ENCODE data around the gene CYB5R3.

CYB5R3 gene

DNA sequence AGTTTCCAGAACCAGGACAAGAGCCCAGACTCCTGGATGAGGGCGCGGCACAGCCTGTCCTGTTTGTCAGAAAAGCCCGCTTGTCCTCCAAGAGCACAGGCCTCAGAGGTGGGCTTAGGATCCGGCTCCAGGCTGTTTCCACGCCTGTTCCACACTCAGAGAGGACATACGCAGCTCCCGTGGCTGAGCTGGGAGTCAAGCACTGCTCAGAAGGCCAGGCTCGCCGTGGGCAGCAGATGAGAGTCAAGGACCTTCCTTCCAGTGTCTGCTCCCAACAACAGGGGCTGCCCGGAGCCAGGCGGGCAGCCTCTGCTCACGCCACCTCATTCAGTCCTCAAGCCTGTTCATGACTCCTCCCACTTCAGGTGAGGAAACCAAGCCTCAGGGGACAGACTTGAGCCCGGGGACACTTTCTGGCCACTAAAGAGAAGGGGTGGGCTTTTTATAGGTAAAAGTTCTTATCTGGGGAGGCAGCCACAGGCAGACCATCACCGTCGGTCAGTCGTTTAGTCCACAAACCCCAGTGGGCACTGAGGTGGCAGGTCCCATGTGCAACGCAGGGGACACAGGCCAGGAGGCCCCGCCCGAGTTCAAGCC is 3.8 kb downstream of the CYB5R3 start:
- DNase-seq (ENCODE audit: low read depth in 2 of 2), result no peak

DNA sequence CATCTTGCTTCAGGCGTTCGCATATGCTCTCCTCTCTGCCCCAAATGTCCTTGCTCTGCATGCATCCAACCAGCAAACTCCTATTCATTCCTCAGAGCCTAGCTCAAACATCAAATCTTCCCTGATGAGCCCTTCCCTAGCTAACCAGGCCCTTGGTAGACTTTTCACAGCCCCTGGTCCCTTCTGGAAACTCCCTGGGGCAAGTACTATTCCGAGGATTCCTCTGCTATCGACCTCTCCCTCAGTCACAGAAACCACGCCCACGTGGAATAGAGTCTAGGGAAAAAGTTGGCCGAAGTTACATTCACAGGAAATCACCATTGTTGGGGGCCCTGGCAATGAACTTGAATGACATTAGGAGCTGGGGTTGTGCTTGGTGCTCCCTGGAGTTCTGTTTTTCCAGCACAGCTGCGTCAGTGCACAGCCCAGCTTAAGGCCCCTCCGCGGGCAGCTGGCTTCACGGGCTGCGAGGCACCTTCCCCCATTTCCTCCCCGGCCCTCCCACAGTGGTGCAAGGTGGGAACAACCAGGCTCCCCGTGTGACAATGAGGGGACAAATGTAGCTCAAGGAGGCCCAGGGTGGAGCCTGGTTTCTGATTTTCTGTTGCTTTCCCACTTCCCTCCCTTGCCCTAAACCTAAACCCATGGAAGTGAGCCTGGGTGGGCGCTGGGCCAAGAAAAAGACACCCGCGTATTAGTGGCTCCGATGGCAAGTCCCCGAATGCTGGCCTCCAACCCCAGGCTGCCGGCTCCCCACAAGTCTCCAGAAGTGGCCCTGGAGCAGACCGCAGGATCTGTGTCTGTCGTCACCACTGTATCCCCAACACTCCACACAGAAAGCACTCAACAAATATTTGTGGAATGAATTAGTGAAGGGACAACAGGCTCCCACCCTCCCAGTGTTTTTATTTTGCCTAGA is 4.5 kb downstream of the CYB5R3 start:
- no peak for DNase-seq (ENCODE audit: low read depth in 2 of 2)

- no peak for DNase-seq (ENCODE audit: low read depth in 2 of 2)
Observed at GRCh38 chr22:42643634-42644421, 5.4 kb downstream of the CYB5R3 start.

GRCh38 chr22:42642806-42643633 is 6.2 kb downstream of the CYB5R3 start:
- DNase-seq (ENCODE audit: low read depth in 2 of 2), result no peak

- no peak for DNase-seq (ENCODE audit: low read depth in 2 of 2)
Observed at GRCh38 chr22:42641801-42642413, 7.3 kb downstream of the CYB5R3 start.

DNA sequence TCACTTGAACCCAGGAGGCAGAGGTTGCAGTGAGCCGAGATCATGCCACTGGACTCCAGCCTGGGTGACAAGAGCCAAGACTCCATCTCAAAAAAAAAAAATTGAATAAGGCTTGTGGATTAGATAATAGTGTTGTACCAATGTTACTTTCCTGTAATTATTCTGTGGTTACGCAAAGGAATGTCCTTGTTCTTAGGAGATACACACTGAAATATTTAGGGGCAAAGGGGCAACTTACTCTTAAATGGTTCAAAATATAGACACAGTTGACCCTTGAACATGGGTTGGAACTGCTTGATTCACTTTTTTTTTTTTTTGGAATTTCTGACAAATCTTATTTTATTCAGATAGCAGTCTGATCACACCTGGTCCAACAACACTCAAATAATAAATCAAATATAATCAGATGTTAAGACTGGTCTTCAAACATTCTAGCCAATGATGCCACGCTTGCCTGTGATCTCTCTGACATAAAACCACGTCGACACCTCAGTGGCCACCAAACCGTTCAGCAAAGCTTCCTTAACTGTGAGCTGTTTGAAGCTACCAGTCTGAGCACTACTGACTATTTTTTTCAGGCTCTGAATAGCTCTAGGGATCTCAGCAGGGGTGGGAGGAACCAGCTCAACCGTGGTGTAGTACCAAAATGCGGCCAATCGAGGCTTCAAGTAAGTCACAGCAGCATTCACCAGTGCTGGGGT is 9.5 kb downstream of the CYB5R3 start:
- DNase-seq (ENCODE audit: low read depth in 2 of 2), result no peak

DNA sequence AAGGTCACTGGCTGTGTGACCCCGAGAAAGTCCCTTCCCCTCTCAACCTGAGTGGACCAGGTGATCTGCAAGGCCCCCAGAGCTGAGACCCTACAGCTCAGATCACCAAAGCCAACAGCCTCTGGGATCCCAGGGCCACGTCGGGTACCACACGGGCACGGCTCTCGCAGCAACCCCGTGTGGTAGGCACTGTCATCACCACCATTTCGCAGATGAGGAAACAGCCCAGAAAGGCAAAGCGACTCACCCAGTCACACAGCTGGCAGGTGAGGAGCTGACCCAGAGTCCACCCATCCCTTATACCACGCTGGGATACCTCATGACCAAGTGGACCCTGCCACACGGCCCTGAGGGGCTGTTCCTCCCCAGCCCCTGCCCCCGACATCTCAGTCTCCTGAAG is 11.6 kb downstream of the CYB5R3 start:
- no peak for DNase-seq (ENCODE audit: low read depth in 2 of 2)

GRCh38 chr22:42636506-42636905 is 12.7 kb downstream of the CYB5R3 start:
- DNase-seq (ENCODE audit: low read depth in 2 of 2), result no peak

- no peak for DNase-seq (ENCODE audit: low read depth in 2 of 2)
Observed at GRCh38 chr22:42635531-42635930, 13.7 kb downstream of the CYB5R3 start.

- DNase-seq (ENCODE audit: low read depth in 2 of 2), result no peak
Observed at GRCh38 chr22:42633013-42633412, 16.2 kb downstream of the CYB5R3 start.

DNA sequence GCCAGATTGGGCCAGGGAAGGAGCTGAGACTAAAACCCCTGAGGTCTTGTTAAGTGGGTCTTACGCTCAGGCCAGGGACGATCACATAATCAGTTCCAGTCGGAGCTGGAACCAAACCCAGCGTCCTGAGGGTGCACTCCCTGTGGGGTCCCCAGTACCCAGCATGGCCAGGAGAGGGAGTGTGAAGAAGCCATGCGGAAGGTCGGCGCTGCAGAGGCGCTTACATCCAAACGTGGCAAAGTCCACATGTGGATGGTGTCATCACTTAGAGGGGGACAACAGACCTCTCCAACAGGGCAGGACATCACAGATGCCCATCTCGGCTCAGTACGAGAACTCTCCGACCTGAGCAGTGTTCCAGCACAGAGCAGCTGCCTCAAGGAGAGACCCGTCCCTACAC is 17.1 kb downstream of the CYB5R3 start:
- no peak for DNase-seq (ENCODE audit: low read depth in 2 of 2)

GRCh38 chr22:42630901-42631602 is 18.1 kb downstream of the CYB5R3 start:
- DNase-seq (ENCODE audit: low read depth in 2 of 2), result no peak

GRCh38 chr22:42630211-42630610 is 19.0 kb downstream of the CYB5R3 start:
- DNase-seq (ENCODE audit: low read depth in 2 of 2), result no peak

DNA sequence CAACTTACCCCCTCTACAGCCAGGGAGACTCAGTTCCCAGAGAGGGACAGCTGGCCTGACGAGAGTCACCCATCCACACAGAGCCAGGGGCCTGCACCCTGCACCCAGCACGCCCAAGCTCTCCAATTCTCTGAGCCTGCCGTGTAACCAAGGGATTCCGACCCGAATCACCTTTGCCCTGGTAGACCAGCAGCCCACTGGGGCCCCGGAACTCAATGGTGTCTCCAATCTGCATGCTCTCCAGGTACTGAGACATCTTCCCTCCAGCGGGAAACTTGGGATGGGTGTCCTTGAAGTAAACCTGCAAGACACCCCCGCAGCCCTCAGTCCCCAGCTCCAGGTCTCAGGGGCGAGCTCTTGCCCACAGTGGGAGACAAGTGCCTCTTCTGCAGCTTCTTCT is 21.2 kb downstream of the CYB5R3 start:
- DNase-seq (ENCODE audit: low read depth in 2 of 2), result no peak

DNA sequence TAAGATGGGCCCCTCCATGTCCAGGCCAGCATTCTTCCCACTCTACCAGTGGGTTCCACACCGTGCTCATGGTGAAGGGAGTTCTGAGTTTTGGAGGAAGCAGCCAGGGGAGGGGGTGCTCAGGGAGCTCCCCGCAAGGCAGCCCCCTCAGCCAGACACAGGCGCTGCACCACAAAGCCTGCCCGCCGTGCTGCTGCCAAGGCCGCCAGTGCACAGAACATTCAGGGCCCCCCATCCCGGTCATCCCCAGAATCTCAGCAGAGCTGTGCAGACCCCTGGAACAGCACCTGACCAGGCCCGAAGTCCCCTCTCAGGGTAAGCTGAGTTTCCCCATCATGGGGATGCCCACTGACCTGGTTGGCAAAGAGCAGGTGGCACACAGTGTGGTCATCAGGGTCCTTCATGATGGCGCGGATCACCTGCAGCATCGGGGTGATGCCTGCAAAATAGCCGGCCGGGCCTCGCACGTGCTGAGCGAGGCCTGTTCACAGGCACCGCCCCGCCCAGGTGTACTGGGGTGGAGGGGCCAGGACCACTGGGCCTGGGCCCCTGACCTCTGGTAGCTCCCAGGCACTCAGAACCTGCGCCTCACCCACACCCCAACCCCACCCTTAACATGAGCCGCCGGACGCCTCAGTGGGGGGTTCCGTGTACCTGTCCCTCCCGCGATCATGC is 22.1 kb downstream of the CYB5R3 start:
- DNase-seq (ENCODE audit: low read depth in 2 of 2), result no peak

- DNase-seq (ENCODE audit: low read depth in 2 of 2), result no peak
Observed at GRCh38 chr22:42626431-42626830, 22.8 kb downstream of the CYB5R3 start.

- DNase-seq (ENCODE audit: low read depth in 2 of 2), result no peak
Observed at GRCh38 chr22:42625416-42625815, 23.8 kb downstream of the CYB5R3 start.

GRCh38 chr22:42624551-42625106 is 24.6 kb downstream of the CYB5R3 start:
- DNase-seq (ENCODE audit: low read depth in 2 of 2), result no peak

All from stimulated activated CD8-positive, alpha-beta memory T cell treated with anti-CD3 and anti-CD28 coated beads, Interleukin-7, amount 100 ng/mL, for 1 hour (primary cell).